GM19397 (cell line): Measurements from ENCODE around the gene ZNF669.

ENCODE experiments used
- ATAC-seq: cut with Tn5 transposase; IDR thresholded peaks from one replicate; pipeline ENCODE4 v1.9.1; 2021; ENCODE audit warnings: mild to moderate bottlenecking, moderate library complexity; ENCODE audit not compliant: unreplicated experiment

ZNF669 gene

GRCh38 chr1:247111700-247112478, 7.7 kb upstream of the ZNF669 start:
- no peak for ATAC-seq

GRCh38 chr1:247111259-247111699, 7.1 kb upstream of the ZNF669 start:
- ATAC-seq = no peak

GRCh38 chr1:247110627-247111258, 6.6 kb upstream of the ZNF669 start:
- ATAC-seq = no peak

- no peak for ATAC-seq
These were observed 3.5 kb upstream of the ZNF669 start for GRCh38 chr1:247107694-247108093.

GRCh38 chr1:247105966-247106365, 1.8 kb upstream of the ZNF669 start:
- no peak for ATAC-seq

GRCh38 chr1:247104965-247105364, 809 bp upstream of the ZNF669 start:
- ATAC-seq = no peak

- no peak for ATAC-seq
These were observed 1.8 kb downstream of the ZNF669 start for GRCh38 chr1:247102381-247102780.

- ATAC-seq = no peak
These were observed 3.4 kb downstream of the ZNF669 start for GRCh38 chr1:247100676-247101279.

GRCh38 chr1:247096958-247097357, 7.2 kb downstream of the ZNF669 start:
- no peak for ATAC-seq

- ATAC-seq = no peak
These were observed 7.6 kb downstream of the ZNF669 start for GRCh38 chr1:247096544-247096943.

- no peak for ATAC-seq
These were observed 8.0 kb downstream of the ZNF669 start for GRCh38 chr1:247096112-247096511.

GRCh38 chr1:247090455-247090854, 13.7 kb downstream of the ZNF669 start:
- ATAC-seq = no peak

GRCh38 chr1:247089616-247090375, 14.4 kb downstream of the ZNF669 start:
- ATAC-seq = no peak

- ATAC-seq = no peak
These were observed 15.2 kb downstream of the ZNF669 start for GRCh38 chr1:247088967-247089366.

- no peak for ATAC-seq
These were observed 16.9 kb downstream of the ZNF669 start for GRCh38 chr1:247087256-247087655.

GRCh38 chr1:247085310-247085709, 18.8 kb downstream of the ZNF669 start:
- ATAC-seq = no peak

GRCh38 chr1:247084771-247085170, 19.4 kb downstream of the ZNF669 start:
- ATAC-seq = no peak

GRCh38 chr1:247079141-247079874, 24.8 kb downstream of the ZNF669 start:
- ATAC-seq = no peak

- ATAC-seq = peak; percentile 99
These were observed 25.7 kb downstream of the ZNF669 start, which contains the start of gene ZNF670 for GRCh38 chr1:247078258-247079140. Gene ZNF670, minus strand, starts transcription at chr1:247078811. Its CDS starts 215 bp downstream, at chr1:247078596.

GRCh38 chr1:247077876-247078257, 26.3 kb downstream of the ZNF669 start:
- ATAC-seq = no peak
